WI38 (cell line): ENCODE measurements around the gene NAA40.
A peak's percentile ranks its signal among the peaks of the same experiment; 100 is the strongest.

Source experiments
- H3K4me3 ChIP-seq: 2 replicates; pipeline ENCODE4 v1.5.1; 2011; ENCODE audit warnings: low read depth, mild to moderate bottlenecking, control low read depth, low read length
- CTCF ChIP-seq: IDR thresholded peaks from 2 replicates; pipeline ENCODE4 v1.5.1; 2012; ENCODE audit warnings: low read depth, mild to moderate bottlenecking, control low read depth, low read length

NAA40 gene

GRCh38 chr11:63923319-63923718 is 15.5 kb upstream of the NAA40 start:
- TF ChIP-seq CTCF, result no peak
- no peak overlapping the region for H3K4me3 ChIP-seq

GRCh38 chr11:63929616-63930015 is 9.2 kb upstream of the NAA40 start:
- no peak overlapping the region for H3K4me3 ChIP-seq
- TF ChIP-seq CTCF, result no peak

GRCh38 chr11:63931045-63931444 is 7.8 kb upstream of the NAA40 start:
- TF ChIP-seq CTCF, result no peak
- no peak overlapping the region for H3K4me3 ChIP-seq

GRCh38 chr11:63931876-63932275 is 6.9 kb upstream of the NAA40 start:
- H3K4me3 ChIP-seq, result no peak overlapping the region
- TF ChIP-seq CTCF, result no peak

GRCh38 chr11:63933459-63933858 is 5.3 kb upstream of the NAA40 start:
- TF ChIP-seq CTCF, result no peak

GRCh38 chr11:63937713-63938478 is 906 bp upstream of the NAA40 start:
- TF ChIP-seq CTCF, result no peak
- peak overlapping the region; percentile 84 for H3K4me3 ChIP-seq

More at GRCh38 chr11:63933459-63933858, 5.3 kb upstream of the NAA40 start:
- no peak overlapping the region for H3K4me3 ChIP-seq

- peak overlapping the region; percentile 84 for H3K4me3 ChIP-seq
- TF ChIP-seq CTCF, result no peak
These were observed 642 bp downstream of the NAA40 start for GRCh38 chr11:63939397-63939891.
